HG03342 (cell line): Measurements from ENCODE around the gene CPA1.

Source experiments
- ATAC-seq: cut with Tn5 transposase; IDR thresholded peaks from one replicate; pipeline ENCODE4 v1.9.1; 2021; ENCODE audit warnings: mild to moderate bottlenecking, moderate library complexity; ENCODE audit not compliant: unreplicated experiment

Gene CPA1

GRCh38 chr7:130393841-130394411 lies 13.6 kb downstream of the CPA1 start:
- ATAC-seq = no peak

- ATAC-seq = no peak
Measured at GRCh38 chr7:130394421-130395195, 14.3 kb downstream of the CPA1 start.

GRCh38 chr7:130395421-130395820 lies 15.1 kb downstream of the CPA1 start:
- ATAC-seq = no peak

GRCh38 chr7:130396109-130396508 lies 15.8 kb downstream of the CPA1 start:
- ATAC-seq = no peak

- no peak for ATAC-seq
Measured at GRCh38 chr7:130397051-130397757, 16.9 kb downstream of the CPA1 start.

- ATAC-seq = no peak
Measured at GRCh38 chr7:130397758-130398073, 17.4 kb downstream of the CPA1 start.

- ATAC-seq = no peak
Measured at GRCh38 chr7:130398526-130399090, 18.3 kb downstream of the CPA1 start.

- no peak for ATAC-seq
Measured at GRCh38 chr7:130400120-130400572, 19.9 kb downstream of the CPA1 start.

GRCh38 chr7:130401101-130401500 lies 20.8 kb downstream of the CPA1 start:
- no peak for ATAC-seq

GRCh38 chr7:130401578-130401977 lies 21.3 kb downstream of the CPA1 start:
- ATAC-seq = no peak

GRCh38 chr7:130405003-130405402 lies 24.7 kb downstream of the CPA1 start:
- no peak for ATAC-seq

GRCh38 chr7:130409067-130409711 lies 28.9 kb downstream of the CPA1 start:
- ATAC-seq = no peak

GRCh38 chr7:130409712-130410072 lies 29.4 kb downstream of the CPA1 start:
- no peak for ATAC-seq

- no peak for ATAC-seq
Measured at GRCh38 chr7:130410868-130411541, 30.7 kb downstream of the CPA1 start.

- no peak for ATAC-seq
Measured at GRCh38 chr7:130413201-130413600, 32.9 kb downstream of the CPA1 start.

- ATAC-seq = no peak
Measured at GRCh38 chr7:130415006-130415405, 34.7 kb downstream of the CPA1 start.

GRCh38 chr7:130417213-130417612 lies 36.9 kb downstream of the CPA1 start:
- no peak for ATAC-seq

GRCh38 chr7:130418306-130418705 lies 38.0 kb downstream of the CPA1 start:
- ATAC-seq = no peak

- no peak for ATAC-seq
Measured at GRCh38 chr7:130419658-130420057, 39.4 kb downstream of the CPA1 start.

- no peak for ATAC-seq
Measured at GRCh38 chr7:130420943-130421578, 40.8 kb downstream of the CPA1 start.
